Measurements from ENCODE around the gene CCDC170.

Gene CCDC170

DNA sequence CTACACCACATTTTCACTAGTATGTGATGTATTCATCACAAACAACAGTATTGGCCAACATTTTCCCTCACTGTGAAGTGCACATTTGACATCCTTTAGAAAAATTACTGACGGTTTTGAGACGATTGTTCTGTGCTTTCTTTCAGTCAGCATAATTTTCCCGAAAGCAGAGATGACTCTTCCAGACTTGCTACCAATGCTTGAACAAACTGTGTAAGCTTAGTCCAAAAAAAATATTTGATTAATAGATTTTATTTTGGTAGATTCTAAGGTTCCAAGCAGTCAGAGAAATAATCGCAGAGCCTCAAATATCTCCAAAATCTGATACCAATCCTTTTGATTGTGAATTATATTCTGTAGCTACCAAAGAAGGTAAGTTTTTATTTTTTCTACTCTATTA lies 162.6 kb downstream of the CCDC170 start:
- no peak for DNase-seq (ENCODE audit: low read depth)

DNA sequence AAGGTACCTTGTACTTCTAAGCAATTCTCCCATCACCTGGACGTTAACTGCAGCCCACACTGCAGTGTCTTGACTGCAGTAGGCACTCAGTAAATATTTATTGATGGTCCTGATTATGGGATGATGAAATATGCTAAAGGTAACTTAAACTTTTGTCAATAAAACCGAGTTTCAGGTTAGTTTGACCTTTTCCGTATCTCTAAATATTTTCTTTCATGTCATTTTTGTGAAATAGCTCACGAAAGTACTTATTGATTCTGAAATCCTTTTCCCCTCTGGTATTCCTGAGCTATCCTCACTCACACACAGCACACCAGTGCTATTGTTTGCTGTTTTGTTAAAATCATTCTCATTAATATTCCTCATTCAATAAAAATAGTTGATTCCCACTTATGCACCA lies 164.3 kb downstream of the CCDC170 start:
- DNase-seq (ENCODE audit: low read depth) = no peak

DNA sequence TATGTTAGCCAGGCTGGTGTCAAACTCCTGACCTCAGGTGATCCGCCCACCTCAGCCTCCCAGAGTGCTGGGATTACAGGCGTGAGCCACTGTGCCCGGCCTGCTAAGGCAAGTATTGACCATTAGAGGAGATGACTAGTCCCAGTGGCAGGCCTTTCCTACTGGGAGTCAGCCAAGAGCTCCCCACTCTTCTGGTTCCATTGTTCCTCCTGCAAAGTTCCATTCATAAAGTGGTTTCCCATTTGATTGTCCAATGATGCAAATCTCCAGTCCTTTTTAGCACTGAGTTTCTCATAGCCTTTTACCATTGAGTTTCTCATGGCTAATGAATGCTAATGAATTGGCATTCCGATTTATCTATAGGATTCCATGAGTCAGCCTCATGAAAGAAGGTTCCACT lies 165.4 kb downstream of the CCDC170 start:
- no peak for DNase-seq (ENCODE audit: low read depth)

DNA sequence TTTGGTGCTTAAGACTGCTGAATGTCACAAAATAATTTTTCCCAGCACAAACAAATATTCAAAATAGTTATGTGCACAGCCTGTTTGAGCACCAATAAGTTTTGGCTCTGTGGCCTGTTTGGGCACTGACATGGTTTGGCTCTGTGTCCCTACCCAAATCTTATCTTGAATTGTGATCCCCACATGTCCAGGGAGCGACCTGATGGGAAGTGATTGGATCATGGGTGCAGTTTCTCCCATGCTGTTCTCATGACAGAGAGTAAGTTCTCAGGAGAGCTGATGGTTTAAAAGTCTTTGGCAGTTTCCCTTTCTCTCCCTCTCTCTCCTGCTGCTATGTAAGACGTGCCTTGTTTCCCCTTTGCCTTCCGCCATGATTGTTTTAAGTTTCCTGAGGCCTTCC lies 167.7 kb downstream of the CCDC170 start:
- no peak for DNase-seq (ENCODE audit: low read depth)

DNA sequence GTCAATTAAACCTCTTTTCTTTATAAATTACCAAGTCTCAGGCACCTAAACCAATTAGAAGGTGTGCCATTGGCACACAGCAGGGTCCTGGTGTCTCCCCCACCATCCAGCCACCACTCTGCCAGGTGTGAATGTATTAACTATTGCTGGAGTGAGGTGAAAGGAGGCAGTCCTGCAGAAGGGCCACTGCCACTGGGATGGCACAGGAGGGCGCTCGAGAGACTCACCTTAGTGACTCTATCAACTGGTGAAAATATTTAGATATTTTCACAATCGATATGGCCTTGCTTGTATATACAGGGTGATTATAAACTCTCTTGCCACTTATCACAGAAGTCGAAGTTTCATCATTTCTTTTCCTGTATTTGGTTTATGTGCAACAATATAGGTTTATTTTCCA lies 168.1 kb downstream of the CCDC170 start:
- no peak for DNase-seq (ENCODE audit: low read depth)

DNA sequence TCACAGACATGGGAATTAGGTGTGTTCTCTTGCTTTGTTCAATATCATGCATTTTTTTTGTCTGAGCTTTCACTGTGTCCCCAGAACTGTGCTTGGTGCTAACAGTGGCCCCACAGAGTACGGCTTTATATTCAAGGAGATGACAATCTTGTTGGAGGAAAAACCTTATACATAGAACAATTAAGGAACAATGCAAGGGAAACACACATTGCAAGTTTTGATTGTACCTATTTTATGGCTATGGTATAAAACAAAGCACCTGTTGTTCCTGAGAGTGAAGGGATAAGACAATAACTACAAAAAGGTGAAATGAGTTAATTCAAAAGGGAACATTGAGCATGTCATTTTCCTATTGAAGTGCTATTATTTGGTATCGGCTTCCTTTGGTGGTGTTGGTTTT lies 169.7 kb downstream of the CCDC170 start:
- no peak for DNase-seq (ENCODE audit: low read depth)

DNA sequence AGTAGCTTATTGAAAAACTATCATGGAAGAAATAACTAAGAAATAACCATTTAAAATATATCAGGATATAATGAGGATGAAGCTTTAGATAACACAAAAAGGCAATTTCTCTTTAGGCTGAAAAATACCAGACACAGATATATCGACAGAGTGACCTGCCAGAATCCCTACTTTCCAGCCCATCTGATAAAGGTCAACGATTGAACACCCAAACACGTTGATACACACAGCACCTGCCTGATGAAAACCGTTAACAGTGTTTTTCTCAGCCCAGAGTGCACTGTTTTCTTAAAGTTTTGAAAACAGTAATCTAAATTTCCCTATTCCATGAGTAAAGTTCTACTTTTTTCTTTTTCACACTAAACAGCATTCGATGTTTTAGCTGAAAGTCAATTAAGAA lies 170.6 kb downstream of the CCDC170 start:
- DNase-seq (ENCODE audit: low read depth) = no peak

DNA sequence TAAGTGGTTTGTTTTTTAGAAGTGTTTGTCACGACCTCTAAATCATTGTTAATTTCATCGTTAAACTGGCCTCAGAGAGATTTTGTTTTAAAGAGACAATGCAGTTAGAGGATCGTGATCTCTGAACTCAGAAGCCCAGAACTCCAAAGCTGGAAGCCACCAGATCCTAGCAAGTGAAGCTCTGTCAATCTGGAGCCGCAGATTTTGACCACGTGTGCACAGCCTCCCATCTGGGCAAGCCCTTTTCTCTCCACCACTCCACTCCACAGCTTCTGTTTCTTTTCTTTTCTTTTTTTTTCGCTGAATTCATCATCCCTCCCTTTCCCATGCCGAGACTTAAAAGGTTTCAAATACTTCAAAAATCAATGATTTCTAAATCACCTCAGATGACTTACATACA lies 171.5 kb downstream of the CCDC170 start:
- no peak for DNase-seq (ENCODE audit: low read depth)

DNA sequence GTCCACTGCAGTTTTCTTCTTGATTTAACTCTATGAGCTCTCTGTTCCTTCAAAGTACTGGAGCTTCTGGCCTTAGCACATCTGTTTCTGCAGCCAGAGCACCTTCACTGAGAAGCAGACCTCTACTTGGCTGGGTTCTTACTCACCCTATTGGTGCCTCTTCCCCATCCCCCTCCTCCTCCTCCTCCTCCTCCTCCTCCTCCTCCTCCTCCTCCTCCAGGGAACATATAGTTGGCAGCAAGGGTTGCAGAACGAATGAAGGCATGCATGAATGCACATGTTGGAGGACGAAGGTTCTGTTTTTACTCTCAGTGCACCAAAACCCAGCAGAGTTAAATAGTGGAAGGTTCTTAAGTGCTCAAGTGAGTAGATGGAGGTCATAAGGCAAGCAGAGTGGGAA lies 172.7 kb downstream of the CCDC170 start:
- DNase-seq (ENCODE audit: low read depth) = no peak

DNA sequence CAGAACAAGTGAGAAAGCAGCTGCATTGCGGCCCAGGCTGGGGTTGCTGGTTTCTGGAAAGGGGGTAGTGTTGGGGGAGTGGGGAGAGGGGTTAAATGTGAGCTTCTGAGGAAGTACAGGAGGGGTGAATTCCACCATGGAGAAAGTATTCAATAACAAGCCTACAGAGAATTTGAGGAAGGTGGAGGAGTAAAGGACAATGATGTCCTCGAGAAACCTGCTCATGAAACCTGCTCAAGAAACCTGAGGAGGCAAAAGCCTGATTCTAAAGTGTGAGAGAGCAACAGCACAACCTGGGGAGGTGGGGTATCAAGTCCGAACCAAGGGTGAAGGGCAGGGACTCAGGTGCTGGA lies 175.4 kb downstream of the CCDC170 start:
- no peak for DNase-seq (ENCODE audit: low read depth)

DNA sequence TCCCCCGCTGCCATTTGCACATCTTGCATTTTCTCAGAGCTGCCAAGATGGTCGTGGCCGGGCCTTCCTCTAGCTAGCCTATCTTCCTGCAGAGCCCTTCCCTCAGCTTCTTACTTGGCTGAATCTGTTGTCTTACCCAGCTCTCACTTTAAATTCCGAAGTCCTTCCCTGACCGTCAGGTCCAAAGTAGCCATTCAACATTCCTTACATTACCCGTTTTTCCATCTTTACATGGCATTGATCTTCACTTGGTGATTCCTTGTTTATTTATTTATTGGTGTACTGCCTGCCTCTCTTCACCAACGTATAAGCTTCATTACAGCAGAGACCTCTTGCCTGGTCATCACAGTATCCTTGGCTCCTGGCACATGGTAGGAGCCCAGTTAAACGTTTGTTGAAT lies 176.3 kb downstream of the CCDC170 start:
- no peak for DNase-seq (ENCODE audit: low read depth)
